Natural killer cell treated with Interleukin-12 subunit alpha and Interleukin-12 subunit beta and Interleukin-15 and Interleukin-18, amount 100 ng/mL, for 72 hours (primary cell): ENCODE data around the gene MSI2. TPM values are rescaled to one million over a fixed set of nuclear protein-coding genes. Genes with fewer than 3 reads are reported as not detected.

Experiments used
- ATAC-seq, 2 donors: fragments of 150-1000 bp; cut with Tn5 transposase in 1 of 2; sonication (Bioruptor Pico), chemical (Tn5 transposase) in 1 of 2; 2 replicates each; pipeline ENCODE4 v1.10.0; 2021
- DNase-seq: peaks from one replicate; pipeline ENCODE4 v3.0.0; 2022; ENCODE audit warnings: low spot score
- H3K27ac Mint-ChIP-seq, 2 donors: 1 replicate in 1 of 2; 2 replicates in 1 of 2; pipeline ENCODE4 v1.8.0; 2022; ENCODE audit warnings: mixed read lengths in 2 of 2, mild to moderate bottlenecking in 1 of 2, moderate library complexity in 1 of 2
- H3K27me3 Mint-ChIP-seq, 2 donors: 1 replicate in 1 of 2; 2 replicates in 1 of 2; pipeline ENCODE4 v1.8.0; 2022; ENCODE audit warnings: mixed read lengths in 2 of 2
- H3K36me3 Mint-ChIP-seq: one replicate; pipeline ENCODE4 v1.8.0; 2022; ENCODE audit warnings: mixed read lengths
- H3K4me1 Mint-ChIP-seq, 2 donors: 1 replicate in 1 of 2; 2 replicates in 1 of 2; pipeline ENCODE4 v1.8.0; 2022; ENCODE audit warnings: low read depth in 2 of 2, mixed read lengths in 2 of 2, mild to moderate bottlenecking in 1 of 2
- H3K4me3 Mint-ChIP-seq: one replicate; pipeline ENCODE4 v1.8.0; 2022; ENCODE audit warnings: mixed read lengths
- H3K9me3 Mint-ChIP-seq: 2 replicates; pipeline ENCODE4 v1.8.0; 2022; ENCODE audit warnings: mixed read lengths
- total RNA-seq, 2 donors: library from RNA; stranded (reverse); gene quantifications; one replicate each; pipeline ENCODE4 v1.2.3, GENCODE V29; 2022

MSI2 gene
- total RNA-seq, 2 donors from 2014 or later, result 51.3 to 126 TPM

DNA sequence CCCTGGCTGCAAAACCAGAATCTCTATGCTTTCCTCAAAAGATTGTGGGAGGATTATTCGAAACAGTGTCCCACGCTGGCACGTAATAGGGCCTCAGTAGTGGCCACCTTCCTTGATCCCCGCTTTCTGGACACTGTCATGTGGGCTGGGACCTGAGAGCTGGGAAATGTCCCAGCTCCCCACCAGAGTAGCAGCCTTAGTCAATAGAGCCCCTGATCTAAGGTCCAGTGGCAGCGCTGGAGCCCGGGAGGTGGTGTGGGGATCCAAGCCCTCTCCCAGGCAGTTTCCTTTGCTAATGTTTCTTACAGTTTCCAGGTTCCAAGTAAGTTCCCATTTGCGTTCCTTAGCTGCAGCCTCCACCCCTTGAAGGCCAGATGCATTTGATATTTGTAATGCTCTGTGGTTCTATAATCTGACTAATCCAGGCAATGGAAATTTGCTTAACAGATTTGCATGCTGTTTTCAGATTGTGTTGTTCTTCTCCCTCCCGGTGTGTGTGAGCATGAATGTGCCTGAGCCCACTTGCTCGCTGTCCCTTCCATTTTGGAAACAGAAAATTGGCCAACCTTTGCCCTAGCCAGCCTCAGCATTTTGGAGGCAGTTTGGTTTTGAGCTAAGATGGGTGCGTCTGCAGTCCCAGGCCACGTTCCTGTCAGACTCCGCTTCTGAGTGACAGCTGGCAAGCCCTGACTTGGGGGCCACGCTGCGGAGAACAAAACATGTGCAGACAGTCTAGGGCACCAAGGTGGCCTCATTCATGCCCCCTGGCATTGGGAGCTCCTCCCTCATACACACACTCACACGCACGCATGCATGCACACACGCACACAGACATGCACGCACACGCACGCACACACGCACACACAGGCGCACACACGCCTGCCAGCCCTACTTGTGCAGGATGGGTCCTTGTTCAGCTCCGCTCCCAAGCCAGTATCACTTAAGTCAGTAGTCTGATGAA lies 419.4 kb downstream of the MSI2 start:
- peak overlapping the region in 1 of 2 donors; percentile 5 for H3K27ac Mint-ChIP-seq
- no peaks in the 10 kb centered on the region for H3K36me3 Mint-ChIP-seq
- DNase-seq, result no peak
- H3K9me3 Mint-ChIP-seq, result no peaks in the 10 kb centered on the region
- H3K27me3 Mint-ChIP-seq, result no peaks in the 10 kb centered on the region
- H3K4me3 Mint-ChIP-seq, result no peak overlapping the region
- peaks cover 30% of the 10 kb centered on the region in 2 donors for H3K4me1 Mint-ChIP-seq
- ATAC-seq, result no peak

DNA sequence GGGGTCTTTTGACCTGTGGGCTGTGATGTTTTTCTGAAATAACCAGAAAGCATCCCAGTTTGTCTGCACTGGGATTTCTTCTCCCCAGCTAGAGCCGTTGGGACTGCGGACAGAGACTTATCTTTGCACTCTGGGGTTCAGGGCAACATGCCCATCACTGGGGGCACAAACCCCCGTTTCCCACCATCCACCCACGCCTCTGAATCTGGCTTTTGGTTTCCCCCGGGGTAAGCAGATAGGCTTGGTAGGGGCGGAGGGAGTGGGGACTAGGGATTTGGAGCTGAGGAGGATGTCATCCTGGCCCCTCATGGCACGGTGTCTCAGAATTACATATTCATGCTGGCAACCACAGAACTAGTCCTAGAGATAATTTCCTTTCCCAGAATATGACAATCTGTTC lies 420.2 kb downstream of the MSI2 start:
- no peak for ATAC-seq
- Mint-ChIP-seq H3K36me3 (no peaks in the 10 kb centered on the region), H3K9me3 (no peaks in the 10 kb centered on the region), H3K27me3 (no peaks in the 10 kb centered on the region), H3K27ac (peak overlapping the region in 1 of 2 donors; percentile 5), H3K4me1 (peaks cover 22 to 23% of the 10 kb centered on the region in 2 donors), H3K4me3 (no peak overlapping the region)
- DNase-seq, result no peak

GRCh38 chr17:57677301-57677700 lies 421.0 kb downstream of the MSI2 start:
- Mint-ChIP-seq H3K4me1 (peaks cover 15% of the 10 kb centered on the region in 2 donors), H3K9me3 (no peaks in the 10 kb centered on the region), H3K4me3 (no peak overlapping the region), H3K27ac (peak overlapping the region in 1 of 2 donors; percentile 5), H3K36me3 (no peaks in the 10 kb centered on the region), H3K27me3 (no peaks in the 10 kb centered on the region)
- DNase-seq (no peak), ATAC-seq (no peak)

GRCh38 chr17:57677858-57678257 lies 421.5 kb downstream of the MSI2 start:
- peak overlapping the region in 1 of 2 donors; percentile 5 for H3K27ac Mint-ChIP-seq
- H3K4me1 Mint-ChIP-seq, result peaks cover 9 to 10% of the 10 kb centered on the region in 2 donors
- DNase-seq (no peak), ATAC-seq (no peak)
- no peaks in the 10 kb centered on the region for H3K9me3 Mint-ChIP-seq
- no peaks in the 10 kb centered on the region for H3K27me3 Mint-ChIP-seq
- no peaks in the 10 kb centered on the region for H3K36me3 Mint-ChIP-seq
- no peak overlapping the region for H3K4me3 Mint-ChIP-seq

DNA sequence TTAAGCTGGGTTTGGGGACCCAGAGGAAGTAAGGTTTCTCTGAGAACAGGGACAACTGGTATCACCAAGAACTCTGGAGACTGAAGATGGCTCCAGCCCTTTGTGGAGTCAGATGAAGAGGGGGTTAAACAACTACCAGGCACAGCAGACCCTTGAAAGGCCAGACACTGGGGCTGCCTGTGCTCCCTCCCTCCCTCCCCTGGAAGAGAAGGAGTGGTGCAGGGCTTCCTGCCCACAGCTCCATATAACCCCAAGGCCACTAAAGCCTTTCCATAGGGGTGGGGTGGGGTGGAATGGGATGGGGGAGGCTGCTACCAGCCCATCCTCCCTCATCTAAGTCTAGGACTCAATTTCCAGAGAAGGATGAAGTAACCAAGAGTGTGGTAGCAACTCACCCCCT lies 422.1 kb downstream of the MSI2 start:
- no peak overlapping the region for H3K4me3 Mint-ChIP-seq
- peaks cover 5 to 6% of the 10 kb centered on the region in 2 donors for H3K4me1 Mint-ChIP-seq
- ATAC-seq (no peak), DNase-seq (no peak)
- H3K36me3 Mint-ChIP-seq, result no peaks in the 10 kb centered on the region
- no peak overlapping the region for H3K27ac Mint-ChIP-seq
- H3K9me3 Mint-ChIP-seq, result no peaks in the 10 kb centered on the region
- no peaks in the 10 kb centered on the region for H3K27me3 Mint-ChIP-seq

- H3K4me3 Mint-ChIP-seq, result no peak overlapping the region
- no peak for ATAC-seq
These were observed 423.0 kb downstream of the MSI2 start for GRCh38 chr17:57679356-57679755.

DNA sequence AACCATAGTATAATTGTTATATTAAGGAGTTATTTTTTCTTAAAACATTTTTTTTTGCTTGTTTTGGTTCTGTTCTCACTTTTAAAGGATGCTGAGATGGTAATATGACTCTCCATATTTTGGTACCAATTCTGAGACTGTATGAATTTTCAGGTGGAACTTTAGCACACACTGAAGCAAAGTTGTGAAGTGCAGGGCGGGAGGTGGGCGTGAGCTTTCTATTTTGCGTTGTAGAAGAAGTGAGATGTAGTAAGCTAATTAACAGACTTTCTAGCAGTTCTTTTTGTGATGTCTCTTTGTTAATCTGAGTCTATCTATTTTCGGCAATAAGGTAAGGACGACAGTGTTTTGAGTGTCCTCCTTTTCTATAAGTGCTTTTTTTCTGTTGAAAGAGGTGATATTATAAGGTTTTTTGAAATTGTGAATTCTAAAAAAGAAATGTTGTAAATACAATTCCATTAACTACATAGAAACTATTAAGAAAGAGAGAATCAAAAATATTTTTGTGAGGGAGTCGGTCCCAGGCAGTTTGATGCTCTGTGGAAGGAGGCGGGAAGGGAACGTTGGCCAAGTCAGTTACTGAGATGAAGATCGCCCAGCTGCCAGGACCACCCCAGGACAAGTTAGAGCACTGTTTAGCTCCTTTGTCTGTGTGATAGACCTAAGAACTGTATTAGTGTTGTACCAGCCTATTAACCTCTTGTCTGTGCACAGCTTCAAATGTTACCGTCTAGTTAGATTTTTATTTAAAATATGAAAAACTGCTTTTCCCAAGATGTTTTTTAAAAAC lies 423.8 kb downstream of the MSI2 start:
- Mint-ChIP-seq H3K36me3 (no peaks in the 10 kb centered on the region), H3K4me1 (peaks cover 0 to 3% of the 10 kb centered on the region in 2 donors), H3K9me3 (no peaks in the 10 kb centered on the region), H3K4me3 (no peak overlapping the region), H3K27ac (peak overlapping the region in 1 of 2 donors; percentile 53), H3K27me3 (no peaks in the 10 kb centered on the region)
- ATAC-seq (no peak), DNase-seq (no peak)

More at GRCh38 chr17:57679356-57679755, 423.0 kb downstream of the MSI2 start:
- Mint-ChIP-seq H3K27me3 (no peaks in the 10 kb centered on the region), H3K27ac (peak overlapping the region in 1 of 2 donors; percentile 53), H3K36me3 (no peaks in the 10 kb centered on the region), H3K4me1 (peaks cover 4 to 6% of the 10 kb centered on the region in 2 donors), H3K9me3 (no peaks in the 10 kb centered on the region)
- no peak for DNase-seq

GRCh38 chr17:57682701-57683100 lies 426.4 kb downstream of the MSI2 start:
- H3K27me3 Mint-ChIP-seq, result no peaks in the 10 kb centered on the region
- no peak overlapping the region for H3K4me3 Mint-ChIP-seq
- DNase-seq (no peak), ATAC-seq (no peak)
- no peaks in the 10 kb centered on the region for H3K9me3 Mint-ChIP-seq
- no peak overlapping the region for H3K27ac Mint-ChIP-seq
- no peaks in the 10 kb centered on the region for H3K36me3 Mint-ChIP-seq
- H3K4me1 Mint-ChIP-seq, result peaks cover 0 to 3% of the 10 kb centered on the region in 2 donors

DNA sequence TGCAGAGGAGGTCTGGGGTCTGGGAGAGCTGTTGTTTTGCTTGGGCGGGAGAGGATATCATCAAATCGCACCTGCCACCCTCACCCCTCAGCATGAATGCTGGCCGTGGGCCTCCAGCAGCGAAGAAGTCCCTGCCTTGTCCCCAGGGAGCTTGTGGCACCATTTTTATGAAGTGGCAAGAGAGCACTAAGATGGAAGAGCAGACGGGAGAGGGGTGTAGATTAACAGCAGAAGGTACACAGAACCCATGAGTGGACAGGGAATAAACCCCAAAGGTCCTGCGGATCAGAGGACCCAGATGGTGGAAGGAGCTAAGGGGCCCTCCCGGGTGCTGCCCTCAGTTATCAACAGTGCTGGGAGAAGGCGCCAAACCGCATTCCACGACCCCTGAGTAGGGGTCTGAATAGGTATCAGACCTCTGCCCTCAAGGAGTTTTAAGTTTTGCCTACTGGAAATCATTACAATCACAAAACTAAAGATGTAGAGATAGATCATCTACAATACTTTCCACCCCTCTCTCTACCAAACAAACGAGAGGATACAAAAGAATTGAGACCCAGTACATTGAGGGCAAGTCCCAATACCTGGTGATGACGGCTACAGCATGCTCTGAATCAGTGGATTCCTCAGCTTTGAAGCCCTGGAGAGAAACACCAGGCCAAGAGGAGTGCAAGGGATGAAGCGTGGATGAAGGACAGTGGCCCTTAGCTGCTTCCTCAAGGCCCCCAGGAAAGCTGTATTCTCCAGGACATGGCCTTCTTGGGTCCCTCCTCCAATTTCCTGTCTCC lies 428.6 kb downstream of the MSI2 start:
- DNase-seq, result no peak
- H3K9me3 Mint-ChIP-seq, result no peaks in the 10 kb centered on the region
- H3K27me3 Mint-ChIP-seq, result no peaks in the 10 kb centered on the region
- no peak overlapping the region for H3K4me3 Mint-ChIP-seq
- H3K27ac Mint-ChIP-seq, result no peak overlapping the region
- ATAC-seq, result no peak
- H3K4me1 Mint-ChIP-seq, result no peaks in the 10 kb centered on the region
- H3K36me3 Mint-ChIP-seq, result no peaks in the 10 kb centered on the region

- Mint-ChIP-seq H3K4me3 (no peak overlapping the region), H3K27me3 (no peaks in the 10 kb centered on the region), H3K9me3 (no peaks in the 10 kb centered on the region), H3K36me3 (no peaks in the 10 kb centered on the region), H3K27ac (no peak overlapping the region), H3K4me1 (no peaks in the 10 kb centered on the region)
- DNase-seq (no peak), ATAC-seq (no peak)
These were observed 429.3 kb downstream of the MSI2 start for GRCh38 chr17:57685499-57686132.

DNA sequence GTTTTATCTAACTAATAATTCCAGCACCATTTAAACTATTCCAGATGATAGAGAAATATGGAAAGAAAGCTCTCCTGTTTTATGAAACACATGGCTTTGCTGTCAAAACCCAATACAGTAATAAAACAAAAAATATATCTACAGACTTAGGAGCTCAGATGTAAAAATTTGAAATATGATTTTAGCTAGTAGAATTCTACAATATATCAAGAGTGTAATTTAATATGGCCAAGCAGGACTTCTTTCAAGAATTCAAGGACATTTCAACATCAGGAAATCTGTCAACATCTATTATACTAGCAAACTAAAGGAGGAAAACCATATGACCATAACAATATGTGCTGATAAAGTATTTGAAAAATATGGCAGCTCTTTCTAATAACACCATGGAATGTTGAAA lies 431.3 kb downstream of the MSI2 start:
- DNase-seq (no peak), ATAC-seq (no peak)
- peaks cover 7% of the 10 kb centered on the region for H3K36me3 Mint-ChIP-seq
- no peaks in the 10 kb centered on the region for H3K9me3 Mint-ChIP-seq
- no peaks in the 10 kb centered on the region for H3K27me3 Mint-ChIP-seq
- H3K27ac Mint-ChIP-seq, result no peak overlapping the region
- peaks cover 3 to 4% of the 10 kb centered on the region in 2 donors for H3K4me1 Mint-ChIP-seq
- no peak overlapping the region for H3K4me3 Mint-ChIP-seq

GRCh38 chr17:57689254-57689653 lies 432.9 kb downstream of the MSI2 start:
- H3K9me3 Mint-ChIP-seq, result peaks cover 3% of the 10 kb centered on the region
- no peak for ATAC-seq

DNA sequence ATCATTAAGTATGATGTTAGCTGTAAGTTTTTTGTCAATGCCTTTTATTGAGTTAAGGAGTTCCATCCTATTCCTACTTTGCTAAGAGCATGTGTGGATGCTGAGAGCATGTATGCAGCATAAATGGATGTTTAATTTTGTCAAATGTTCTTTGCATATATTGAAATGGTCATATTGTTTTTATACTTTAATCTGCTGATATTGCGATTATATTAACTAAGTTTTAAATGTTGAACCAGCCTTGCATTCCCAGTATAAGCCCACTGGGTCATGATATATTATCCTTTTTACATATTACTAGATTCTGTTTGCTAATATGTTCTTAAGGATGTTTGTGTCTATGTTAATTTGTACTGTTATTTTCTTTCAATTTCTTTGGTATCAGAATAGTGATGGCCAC lies 435.6 kb downstream of the MSI2 start:
- Mint-ChIP-seq H3K4me3 (no peak overlapping the region), H3K4me1 (peaks cover 12 to 14% of the 10 kb centered on the region in 2 donors), H3K27ac (peak overlapping the region in 1 of 2 donors; percentile 75), H3K9me3 (peaks cover 3% of the 10 kb centered on the region), H3K27me3 (no peaks in the 10 kb centered on the region), H3K36me3 (peaks cover 17% of the 10 kb centered on the region)
- no peak for DNase-seq
- no peak for ATAC-seq

More at GRCh38 chr17:57689254-57689653, 432.9 kb downstream of the MSI2 start:
- peaks cover 17% of the 10 kb centered on the region for H3K36me3 Mint-ChIP-seq
- H3K4me1 Mint-ChIP-seq, result peaks cover 12 to 14% of the 10 kb centered on the region in 2 donors
- H3K27ac Mint-ChIP-seq, result no peak overlapping the region
- H3K4me3 Mint-ChIP-seq, result no peak overlapping the region
- no peak for DNase-seq
- H3K27me3 Mint-ChIP-seq, result no peaks in the 10 kb centered on the region
